HFFc6 (cell line): ENCODE results near the gene MCTP2. TPM values are rescaled to one million over a fixed set of nuclear protein-coding genes. Genes with fewer than 3 reads are reported as not detected.

Experiments
- DNase-seq: peaks from one replicate; pipeline ENCODE4 v3.0.0-alpha.2; 2018
- H3K27ac Mint-ChIP-seq: 2 replicates; pipeline ENCODE4 v1.8.0; 2020; ENCODE audit warnings: mild to moderate bottlenecking, mixed read lengths
- H3K27me3 Mint-ChIP-seq: 2 replicates; pipeline ENCODE4 v1.8.0; 2021; ENCODE audit warnings: mild to moderate bottlenecking, moderate library complexity, mixed read lengths; ENCODE audit not compliant: insufficient read depth
- H3K36me3 Mint-ChIP-seq: 2 replicates; pipeline ENCODE4 v1.8.0; 2021; ENCODE audit warnings: low read depth, mixed read lengths
- H3K4me1 Mint-ChIP-seq: 2 replicates; pipeline ENCODE4 v1.8.0; 2020; ENCODE audit warnings: low read depth, mixed read lengths
- H3K4me3 Mint-ChIP-seq: 2 replicates; pipeline ENCODE4 v1.8.0; 2020; ENCODE audit warnings: mild to moderate bottlenecking, moderate library complexity, mixed read lengths
- H3K9me3 Mint-ChIP-seq: 2 replicates; pipeline ENCODE4 v1.8.0; 2020; ENCODE audit warnings: mild to moderate bottlenecking, mixed read lengths
- total RNA-seq, 6 experiments: library from RNA; stranded (reverse); fragmentation: NEBNext Ultra II Directional; extraction: Animal tissue kit (Norgen Biotek cat#: 25700); gene quantifications; 2 replicates in 1 of 6; 3 replicates in 5 of 6; pipeline ENCODE4 v1.2.3, GENCODE V29; 2021
- TF ChIP-seq, protein P1 (sequence below): fragments of 200-600 bp; sonication (generic); IDR thresholded peaks from 2 replicates; pipeline ENCODE4 v1.5.0; 2021; ENCODE audit warnings: antibody characterized with exemption, mild to moderate bottlenecking

The MCTP2 gene
- total RNA-seq, 6 experiments from 2014 or later = 0.63 to 4.4 (median 1.0) TPM

DNA sequence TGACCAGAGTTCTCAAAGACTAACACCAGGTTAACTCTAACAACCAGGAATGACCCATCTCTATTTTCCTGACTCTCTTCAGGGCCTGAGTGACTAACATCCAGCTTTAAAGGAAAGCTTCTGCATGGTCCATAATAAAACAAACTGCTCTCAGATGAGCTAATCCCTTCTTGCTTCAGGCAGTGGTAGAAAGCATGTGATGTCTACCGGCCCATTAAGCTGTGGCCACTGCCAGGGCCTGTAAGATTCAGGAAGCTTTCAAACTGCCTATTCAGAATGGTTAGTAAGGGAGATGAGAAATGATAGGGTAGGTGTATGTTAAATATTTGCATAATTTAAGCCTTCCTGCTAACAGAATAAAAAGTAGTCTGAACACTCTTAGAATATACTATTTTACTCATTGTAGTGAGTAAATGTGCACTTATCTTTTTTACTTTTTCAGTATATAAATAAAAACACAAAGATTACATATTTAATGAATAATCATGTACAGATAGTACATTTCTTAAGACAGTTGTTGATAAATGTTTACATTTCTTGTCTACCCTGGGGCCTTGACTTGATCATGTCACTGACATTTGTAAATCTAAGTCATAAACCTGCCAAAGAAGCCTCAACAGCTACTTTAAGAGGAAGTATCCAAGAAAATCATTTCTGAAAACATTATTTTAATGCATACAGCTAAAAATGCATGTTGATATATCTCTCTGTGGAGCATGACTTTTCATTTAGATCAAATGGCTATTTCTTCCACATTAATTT is 222.0 kb downstream of the MCTP2 start:
- Mint-ChIP-seq H3K4me1 (no peaks in the 10 kb centered on the region), H3K9me3 (peaks cover 16% of the 10 kb centered on the region), H3K4me3 (no peak overlapping the region), H3K27ac (no peak overlapping the region), H3K27me3 (no peaks in the 10 kb centered on the region), H3K36me3 (no peaks in the 10 kb centered on the region; the same call in 1 of the 2 replicates)
- TF ChIP-seq, protein P1, sequence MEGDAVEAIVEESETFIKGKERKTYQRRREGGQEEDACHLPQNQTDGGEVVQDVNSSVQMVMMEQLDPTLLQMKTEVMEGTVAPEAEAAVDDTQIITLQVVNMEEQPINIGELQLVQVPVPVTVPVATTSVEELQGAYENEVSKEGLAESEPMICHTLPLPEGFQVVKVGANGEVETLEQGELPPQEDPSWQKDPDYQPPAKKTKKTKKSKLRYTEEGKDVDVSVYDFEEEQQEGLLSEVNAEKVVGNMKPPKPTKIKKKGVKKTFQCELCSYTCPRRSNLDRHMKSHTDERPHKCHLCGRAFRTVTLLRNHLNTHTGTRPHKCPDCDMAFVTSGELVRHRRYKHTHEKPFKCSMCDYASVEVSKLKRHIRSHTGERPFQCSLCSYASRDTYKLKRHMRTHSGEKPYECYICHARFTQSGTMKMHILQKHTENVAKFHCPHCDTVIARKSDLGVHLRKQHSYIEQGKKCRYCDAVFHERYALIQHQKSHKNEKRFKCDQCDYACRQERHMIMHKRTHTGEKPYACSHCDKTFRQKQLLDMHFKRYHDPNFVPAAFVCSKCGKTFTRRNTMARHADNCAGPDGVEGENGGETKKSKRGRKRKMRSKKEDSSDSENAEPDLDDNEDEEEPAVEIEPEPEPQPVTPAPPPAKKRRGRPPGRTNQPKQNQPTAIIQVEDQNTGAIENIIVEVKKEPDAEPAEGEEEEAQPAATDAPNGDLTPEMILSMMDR = no peak
- DNase-seq = peak; percentile 21

- no peak overlapping the region for H3K4me3 Mint-ChIP-seq
- no peak overlapping the region for H3K27ac Mint-ChIP-seq
- DNase-seq = no peak
- TF ChIP-seq, protein P1 = no peak
- H3K36me3 Mint-ChIP-seq = no peaks in the 10 kb centered on the region; the same call in 1 of the 2 replicates
- no peaks in the 10 kb centered on the region for H3K4me1 Mint-ChIP-seq
- H3K27me3 Mint-ChIP-seq = no peaks in the 10 kb centered on the region
- H3K9me3 Mint-ChIP-seq = peaks cover 17% of the 10 kb centered on the region; the same call in 1 of the 2 replicates
Observed at GRCh38 chr15:94455297-94455696, 223.9 kb downstream of the MCTP2 start.

DNA sequence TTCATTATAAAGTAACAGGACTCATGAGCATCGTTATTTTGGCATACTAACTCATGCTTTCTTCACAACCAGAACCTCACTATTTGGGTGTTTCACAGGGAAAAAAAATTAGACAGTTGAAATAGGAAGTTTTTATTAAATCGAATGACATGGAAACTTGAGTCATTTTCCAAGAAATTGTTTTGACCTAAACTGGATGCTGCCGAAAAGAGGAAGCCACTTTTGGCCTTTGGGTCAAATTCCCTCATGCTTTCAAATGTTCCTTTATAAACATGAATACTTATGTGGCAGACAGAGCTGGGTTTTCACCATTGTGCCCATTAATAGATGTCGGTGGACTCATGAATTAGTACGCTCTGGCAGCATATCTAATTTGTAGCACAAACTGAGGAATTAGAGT is 224.9 kb downstream of the MCTP2 start:
- Mint-ChIP-seq H3K27me3 (no peaks in the 10 kb centered on the region), H3K27ac (no peak overlapping the region), H3K36me3 (no peaks in the 10 kb centered on the region; the same call in 1 of the 2 replicates), H3K4me3 (no peak overlapping the region), H3K9me3 (peaks cover 18% of the 10 kb centered on the region; the same call in 1 of the 2 replicates), H3K4me1 (no peaks in the 10 kb centered on the region)
- TF ChIP-seq, protein P1 = no peak
- DNase-seq = no peak

DNA sequence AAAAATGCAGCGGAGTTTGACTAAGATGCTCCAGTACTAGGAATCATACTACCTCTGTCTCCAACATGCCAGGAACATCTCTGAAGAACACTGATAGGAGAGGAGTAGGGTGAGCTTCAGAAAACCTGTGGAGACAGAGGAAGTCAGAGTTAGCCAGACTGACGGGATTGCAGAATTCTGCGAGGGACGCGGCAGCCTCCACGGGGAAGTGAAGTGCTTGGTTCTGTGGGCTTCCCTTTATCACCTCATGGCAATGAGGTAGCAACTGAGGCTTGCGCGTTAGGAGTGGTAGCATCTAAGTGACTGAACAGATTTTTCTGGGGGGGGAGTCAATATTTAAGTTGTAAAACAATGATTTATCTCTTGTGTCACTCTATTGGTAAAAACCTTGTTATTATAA is 226.3 kb downstream of the MCTP2 start:
- TF ChIP-seq, protein P1 = no peak
- H3K27me3 Mint-ChIP-seq = no peaks in the 10 kb centered on the region
- H3K36me3 Mint-ChIP-seq = no peaks in the 10 kb centered on the region; the same call in 1 of the 2 replicates
- no peaks in the 10 kb centered on the region for H3K4me1 Mint-ChIP-seq
- peaks cover 25% of the 10 kb centered on the region; the same call in 1 of the 2 replicates for H3K9me3 Mint-ChIP-seq
- no peak overlapping the region for H3K27ac Mint-ChIP-seq
- DNase-seq = no peak
- no peak overlapping the region for H3K4me3 Mint-ChIP-seq

- no peak overlapping the region for H3K4me3 Mint-ChIP-seq
Observed at GRCh38 chr15:94460624-94461023, 229.3 kb downstream of the MCTP2 start.

More at GRCh38 chr15:94460624-94461023, 229.3 kb downstream of the MCTP2 start:
- TF ChIP-seq, protein P1 = no peak
- H3K27me3 Mint-ChIP-seq = no peaks in the 10 kb centered on the region
- peaks cover 25% of the 10 kb centered on the region; the same call in 1 of the 2 replicates for H3K9me3 Mint-ChIP-seq
- no peaks in the 10 kb centered on the region; the same call in 1 of the 2 replicates for H3K36me3 Mint-ChIP-seq
- H3K4me1 Mint-ChIP-seq = no peaks in the 10 kb centered on the region
- H3K27ac Mint-ChIP-seq = no peak overlapping the region
- DNase-seq = no peak
